Astrocyte (in vitro differentiated cells and primary cell): ENCODE measurements around the gene DNAJC5.

ENCODE experiments used
- EZH2 ChIP-seq: IDR thresholded peaks from 2 replicates; pipeline ENCODE4 v1.6.1; 2012; ENCODE audit warnings: mild to moderate bottlenecking, low read length, inconsistent platforms; ENCODE audit not compliant: insufficient read depth
- TF ChIP-seq, protein P1 (sequence below): IDR thresholded peaks from 2 replicates; pipeline ENCODE4 v1.5.1; 2011; ENCODE audit warnings: low read depth, mild to moderate bottlenecking, inconsistent platforms, low read length, moderate library complexity; ENCODE audit not compliant: insufficient read depth

DNA sequence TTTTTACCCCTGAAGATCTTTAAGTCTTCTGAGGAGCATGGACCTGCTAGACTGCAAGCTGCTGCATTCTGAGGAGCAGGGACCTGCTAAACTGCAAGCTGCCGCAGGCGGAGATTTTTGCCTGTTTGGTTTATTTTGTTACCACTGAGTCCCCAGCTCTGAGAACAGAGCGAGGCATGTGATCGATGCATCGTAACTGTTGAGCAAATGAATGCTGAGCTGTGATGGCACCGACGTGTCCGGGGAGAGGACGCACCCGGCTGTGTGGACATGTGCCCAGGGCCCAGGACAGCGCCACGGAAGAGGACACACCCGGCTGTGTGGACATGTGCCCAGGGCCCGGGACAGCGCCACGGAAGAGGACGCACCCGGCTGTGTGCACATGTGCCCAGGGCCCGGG, 24.2 kb downstream of the DNAJC5 start:
- TF ChIP-seq, protein P1, sequence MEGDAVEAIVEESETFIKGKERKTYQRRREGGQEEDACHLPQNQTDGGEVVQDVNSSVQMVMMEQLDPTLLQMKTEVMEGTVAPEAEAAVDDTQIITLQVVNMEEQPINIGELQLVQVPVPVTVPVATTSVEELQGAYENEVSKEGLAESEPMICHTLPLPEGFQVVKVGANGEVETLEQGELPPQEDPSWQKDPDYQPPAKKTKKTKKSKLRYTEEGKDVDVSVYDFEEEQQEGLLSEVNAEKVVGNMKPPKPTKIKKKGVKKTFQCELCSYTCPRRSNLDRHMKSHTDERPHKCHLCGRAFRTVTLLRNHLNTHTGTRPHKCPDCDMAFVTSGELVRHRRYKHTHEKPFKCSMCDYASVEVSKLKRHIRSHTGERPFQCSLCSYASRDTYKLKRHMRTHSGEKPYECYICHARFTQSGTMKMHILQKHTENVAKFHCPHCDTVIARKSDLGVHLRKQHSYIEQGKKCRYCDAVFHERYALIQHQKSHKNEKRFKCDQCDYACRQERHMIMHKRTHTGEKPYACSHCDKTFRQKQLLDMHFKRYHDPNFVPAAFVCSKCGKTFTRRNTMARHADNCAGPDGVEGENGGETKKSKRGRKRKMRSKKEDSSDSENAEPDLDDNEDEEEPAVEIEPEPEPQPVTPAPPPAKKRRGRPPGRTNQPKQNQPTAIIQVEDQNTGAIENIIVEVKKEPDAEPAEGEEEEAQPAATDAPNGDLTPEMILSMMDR, result no peak
- TF ChIP-seq EZH2, result no peak
